ENCODE data around the gene TKTL2. TPM values are rescaled to one million over a fixed set of nuclear protein-coding genes. Genes with fewer than 3 reads are reported as not detected.

Gene TKTL2
- total RNA-seq, 1 experiment from 2014 or later = not detected

- TF ChIP-seq ZNF532 (CRISPR knock-in tag; IDR thresholded peaks at IDR 0.05; ENCODE audit: borderline replicate concordance) = 0 out of 2 replicates have a peak, but pooled peaks have one; percentile 20
- TF ChIP-seq MLX (CRISPR knock-in tag; IDR thresholded peaks at IDR 0.05) = peak; percentile 79; the same call in 1 of the 2 replicates
- TF ChIP-seq SOX15 (CRISPR knock-in tag; IDR thresholded peaks at IDR 0.05) = no peak
- TF ChIP-seq SMAD3 (CRISPR knock-in tag; IDR thresholded peaks at IDR 0.05; ENCODE audit: borderline replicate concordance) = 0 out of 2 replicates have a peak, but pooled peaks have one; percentile 52
- peak; percentile 41; the same call in 1 of the 2 replicates for TF ChIP-seq NR2C2 (CRISPR knock-in tag; IDR thresholded peaks at IDR 0.05)
- TF ChIP-seq JAZF1 (CRISPR knock-in tag; IDR thresholded peaks at IDR 0.05) = no peak
- no peak for TF ChIP-seq MXD4 (CRISPR knock-in tag; IDR thresholded peaks at IDR 0.05; ENCODE audit: borderline replicate concordance)
- peak; percentile 79; the same call in 1 of the 2 replicates for TF ChIP-seq FOXP1 (CRISPR knock-in tag; IDR thresholded peaks at IDR 0.05; ENCODE audit: borderline replicate concordance)
- no peak for TF ChIP-seq ATF6 (CRISPR knock-in tag; IDR thresholded peaks at IDR 0.05)
- peak; percentile 90 for TF ChIP-seq FOXK1 (CRISPR knock-in tag; IDR thresholded peaks at IDR 0.05)
- no peak for TF ChIP-seq HMGA2 (CRISPR knock-in tag; IDR thresholded peaks at IDR 0.05)
- TF ChIP-seq MYBL2 (CRISPR knock-in tag; IDR thresholded peaks at IDR 0.05) = peak; percentile 85
- TF ChIP-seq ZBTB43 (CRISPR knock-in tag; IDR thresholded peaks at IDR 0.05) = peak; percentile 67; the same call in 1 of the 2 replicates
- TF ChIP-seq TCF7 (CRISPR knock-in tag; IDR thresholded peaks at IDR 0.05; ENCODE audit: low read depth) = no peak; the same call in 1 of the 2 replicates
- TF ChIP-seq MAX (CRISPR knock-in tag; IDR thresholded peaks at IDR 0.05) = peak; percentile 98
- TF ChIP-seq USF2 (CRISPR knock-in tag; IDR thresholded peaks at IDR 0.05) = peak; percentile 49
- no peak for TF ChIP-seq PRDM15 (CRISPR knock-in tag; IDR thresholded peaks at IDR 0.05)
- TF ChIP-seq ZNF423 (CRISPR knock-in tag; IDR thresholded peaks at IDR 0.05) = 0 out of 2 replicates have a peak, but pooled peaks have one; percentile 14
- TF ChIP-seq ZNF281 (CRISPR knock-in tag; IDR thresholded peaks at IDR 0.05) = peak; percentile 48
Observed at GRCh38 chr4:163494360-163495241, 21.0 kb upstream of the TKTL2 start, which contains the start of gene TMA16 (continued).
